ENCODE results near the gene PRKG1.

PRKG1 gene

GRCh38 chr10:51074238-51075028, at the start of gene PRKG1:
PRKG1 (plus strand) TSS chr10:51074487.
- Mint-ChIP-seq H3K27ac (no peak within 1 kb of the TSS), H3K27me3 (ENCODE audit: low read depth) (peaks cover 47% of the 10 kb centered on the region)

GRCh38 chr10:51028420-51028819, 45.9 kb upstream of the PRKG1 start:
- H3K27ac Mint-ChIP-seq, result no peak overlapping the region
- H3K4me1 Mint-ChIP-seq (ENCODE audit: low read depth), result no peaks in the 10 kb centered on the region
- H3K9me3 Mint-ChIP-seq, result no peaks in the 10 kb centered on the region
- H3K27me3 Mint-ChIP-seq (ENCODE audit: low read depth), result no peaks in the 10 kb centered on the region
- H3K4me3 Mint-ChIP-seq, result no peak overlapping the region
- DNase-seq (ENCODE audit: low spot score), result no peak
- no peaks in the 10 kb centered on the region for H3K36me3 Mint-ChIP-seq (ENCODE audit: low read depth)

More at GRCh38 chr10:51074238-51075028, at the start of gene PRKG1:
- no peaks in the 10 kb centered on the region for H3K9me3 Mint-ChIP-seq
- H3K36me3 Mint-ChIP-seq (ENCODE audit: low read depth), result no peaks in the 10 kb centered on the region
- peak within 1 kb of the TSS; percentile 72 for H3K4me3 Mint-ChIP-seq
- peaks cover 3% of the 10 kb centered on the region for H3K4me1 Mint-ChIP-seq (ENCODE audit: low read depth)
- no peak for DNase-seq (ENCODE audit: low spot score)

- no peaks in the 10 kb centered on the region for H3K27me3 Mint-ChIP-seq (ENCODE audit: low read depth)
- DNase-seq (ENCODE audit: low spot score), result no peak
- no peak overlapping the region for H3K27ac Mint-ChIP-seq
- H3K4me3 Mint-ChIP-seq, result no peak overlapping the region
- H3K36me3 Mint-ChIP-seq (ENCODE audit: low read depth), result no peaks in the 10 kb centered on the region
- no peaks in the 10 kb centered on the region for H3K4me1 Mint-ChIP-seq (ENCODE audit: low read depth)
- no peaks in the 10 kb centered on the region for H3K9me3 Mint-ChIP-seq
Observed at GRCh38 chr10:51029172-51029641, 45.1 kb upstream of the PRKG1 start.

DNA sequence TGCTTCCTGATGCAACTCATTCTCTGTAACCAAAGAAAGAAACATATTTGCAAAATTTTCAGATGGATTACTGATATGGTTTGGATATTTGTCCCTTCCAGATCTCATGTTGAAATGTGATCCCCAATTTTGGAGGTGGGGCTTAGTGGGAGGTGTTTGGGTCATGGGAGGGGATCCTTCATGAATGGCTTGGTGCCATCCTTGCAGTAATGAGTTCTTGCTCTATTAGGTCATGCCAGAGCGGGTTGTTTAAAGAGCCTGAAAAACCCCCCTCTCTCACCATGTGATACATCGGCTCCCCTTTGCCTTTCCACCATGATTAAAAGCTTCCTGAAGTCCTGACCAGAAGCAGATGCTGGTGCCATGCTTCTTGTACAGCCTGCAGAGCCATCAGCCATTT, 43.8 kb upstream of the PRKG1 start:
- Mint-ChIP-seq H3K4me1 (ENCODE audit: low read depth) (no peaks in the 10 kb centered on the region), H3K9me3 (no peaks in the 10 kb centered on the region), H3K27me3 (ENCODE audit: low read depth) (no peaks in the 10 kb centered on the region), H3K36me3 (ENCODE audit: low read depth) (no peaks in the 10 kb centered on the region), H3K4me3 (no peak overlapping the region), H3K27ac (no peak overlapping the region)
- DNase-seq (ENCODE audit: low spot score), result no peak

DNA sequence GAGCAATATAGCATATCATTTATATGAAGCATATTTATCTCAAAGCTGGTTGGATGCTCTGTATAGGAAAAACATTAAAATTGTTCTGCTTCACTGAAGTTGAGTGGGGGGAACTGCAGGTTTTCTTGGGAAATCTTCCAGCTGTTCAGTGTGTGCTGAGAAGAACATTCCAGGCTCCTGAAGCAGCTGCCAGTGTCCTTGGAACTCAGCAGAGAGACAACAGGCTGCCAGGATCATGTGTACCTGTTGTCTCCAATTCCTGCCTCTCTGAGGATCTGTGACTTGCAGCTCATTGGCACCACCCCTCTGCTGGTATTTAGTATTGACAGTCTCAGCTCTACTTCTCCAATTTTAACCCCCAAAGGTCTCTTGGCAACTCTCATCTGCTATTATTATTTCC, 42.3 kb upstream of the PRKG1 start:
- H3K27me3 Mint-ChIP-seq (ENCODE audit: low read depth), result no peaks in the 10 kb centered on the region
- H3K27ac Mint-ChIP-seq, result no peak overlapping the region
- no peaks in the 10 kb centered on the region for H3K4me1 Mint-ChIP-seq (ENCODE audit: low read depth)
- no peak overlapping the region for H3K4me3 Mint-ChIP-seq
- no peaks in the 10 kb centered on the region for H3K9me3 Mint-ChIP-seq
- DNase-seq (ENCODE audit: low spot score), result no peak
- H3K36me3 Mint-ChIP-seq (ENCODE audit: low read depth), result no peaks in the 10 kb centered on the region

DNA sequence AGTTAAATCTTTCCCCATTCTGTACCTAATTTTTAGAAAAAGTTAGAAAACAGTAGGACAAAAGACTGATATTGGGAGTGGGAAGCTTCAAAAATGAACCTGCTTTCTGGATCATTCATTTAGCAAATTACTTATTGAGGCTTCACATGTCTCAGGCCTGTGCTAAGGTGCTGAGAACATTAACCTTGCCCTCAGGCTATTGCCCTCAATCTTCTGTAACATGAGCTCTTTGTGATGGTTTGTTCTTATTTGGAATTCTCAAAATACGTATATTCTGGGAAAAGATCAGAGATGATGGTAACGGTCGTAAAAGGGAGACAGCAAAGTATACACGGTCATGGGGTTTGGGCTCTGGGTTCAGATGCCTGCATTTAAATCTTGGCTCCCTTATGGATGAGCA, 39.5 kb upstream of the PRKG1 start:
- H3K4me1 Mint-ChIP-seq (ENCODE audit: low read depth), result no peaks in the 10 kb centered on the region
- no peaks in the 10 kb centered on the region for H3K36me3 Mint-ChIP-seq (ENCODE audit: low read depth)
- no peak overlapping the region for H3K27ac Mint-ChIP-seq
- H3K9me3 Mint-ChIP-seq, result no peaks in the 10 kb centered on the region
- DNase-seq (ENCODE audit: low spot score), result no peak
- no peaks in the 10 kb centered on the region for H3K27me3 Mint-ChIP-seq (ENCODE audit: low read depth)
- H3K4me3 Mint-ChIP-seq, result no peak overlapping the region

DNA sequence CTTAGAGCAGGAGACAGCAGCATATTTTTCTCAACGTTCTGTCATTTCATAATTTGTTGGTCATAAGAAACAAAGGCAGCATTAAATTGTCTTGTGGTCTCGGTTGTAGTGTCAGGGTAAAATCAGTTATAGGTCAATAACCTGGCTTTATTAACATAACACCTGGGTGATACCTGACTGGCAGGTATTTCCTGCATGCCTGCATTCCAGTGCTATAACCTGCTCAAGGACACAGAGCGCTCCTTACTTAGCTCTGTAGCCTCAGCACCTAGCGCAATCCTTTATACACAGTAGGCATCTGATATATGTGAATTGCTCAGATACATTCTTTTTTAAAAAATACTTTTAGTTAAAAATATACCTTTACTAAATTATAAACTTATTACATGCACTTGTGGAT, 38.9 kb upstream of the PRKG1 start:
- DNase-seq (ENCODE audit: low spot score), result no peak
- H3K4me1 Mint-ChIP-seq (ENCODE audit: low read depth), result no peaks in the 10 kb centered on the region
- H3K4me3 Mint-ChIP-seq, result no peak overlapping the region

GRCh38 chr10:51045871-51046270, 28.4 kb upstream of the PRKG1 start:
- no peak for DNase-seq (ENCODE audit: low spot score)
- H3K27me3 Mint-ChIP-seq (ENCODE audit: low read depth), result no peaks in the 10 kb centered on the region
- H3K4me3 Mint-ChIP-seq, result no peak overlapping the region
- H3K4me1 Mint-ChIP-seq (ENCODE audit: low read depth), result no peaks in the 10 kb centered on the region
- no peaks in the 10 kb centered on the region for H3K9me3 Mint-ChIP-seq
- no peaks in the 10 kb centered on the region for H3K36me3 Mint-ChIP-seq (ENCODE audit: low read depth)
- H3K27ac Mint-ChIP-seq, result no peak overlapping the region

More for the DNA sequence above, 38.9 kb upstream of the PRKG1 start:
- Mint-ChIP-seq H3K9me3 (no peaks in the 10 kb centered on the region), H3K27me3 (ENCODE audit: low read depth) (no peaks in the 10 kb centered on the region), H3K27ac (no peak overlapping the region), H3K36me3 (ENCODE audit: low read depth) (no peaks in the 10 kb centered on the region)

DNA sequence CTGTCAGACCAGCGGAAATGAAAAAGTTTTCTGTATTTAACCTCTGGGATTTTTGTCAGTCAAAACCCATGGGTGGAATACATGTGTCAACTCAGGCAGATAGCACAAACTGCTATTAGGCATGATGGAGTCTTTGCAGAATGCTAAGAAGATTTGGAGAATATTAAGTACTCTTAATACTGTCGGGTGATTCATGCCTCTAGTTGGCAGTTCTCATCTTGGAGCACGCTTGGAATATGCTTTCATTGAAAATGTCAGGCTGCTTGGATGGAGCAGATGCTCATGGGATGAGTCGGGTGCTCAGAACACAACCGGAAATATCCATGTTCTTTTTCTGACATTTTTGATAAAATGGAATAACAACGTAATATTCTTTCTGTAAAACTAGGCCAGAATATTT, 27.6 kb upstream of the PRKG1 start:
- no peak for DNase-seq (ENCODE audit: low spot score)
- Mint-ChIP-seq H3K36me3 (ENCODE audit: low read depth) (no peaks in the 10 kb centered on the region), H3K27me3 (ENCODE audit: low read depth) (no peaks in the 10 kb centered on the region), H3K4me3 (no peak overlapping the region), H3K9me3 (no peaks in the 10 kb centered on the region), H3K4me1 (ENCODE audit: low read depth) (no peaks in the 10 kb centered on the region), H3K27ac (no peak overlapping the region)

GRCh38 chr10:51047857-51048256, 26.4 kb upstream of the PRKG1 start:
- no peaks in the 10 kb centered on the region for H3K27me3 Mint-ChIP-seq (ENCODE audit: low read depth)
- no peaks in the 10 kb centered on the region for H3K4me1 Mint-ChIP-seq (ENCODE audit: low read depth)
- H3K36me3 Mint-ChIP-seq (ENCODE audit: low read depth), result no peaks in the 10 kb centered on the region
- no peaks in the 10 kb centered on the region for H3K9me3 Mint-ChIP-seq
- H3K4me3 Mint-ChIP-seq, result no peak overlapping the region
- H3K27ac Mint-ChIP-seq, result no peak overlapping the region
- DNase-seq (ENCODE audit: low spot score), result no peak

GRCh38 chr10:51048792-51049191, 25.5 kb upstream of the PRKG1 start:
- Mint-ChIP-seq H3K27ac (no peak overlapping the region), H3K36me3 (ENCODE audit: low read depth) (no peaks in the 10 kb centered on the region), H3K9me3 (no peaks in the 10 kb centered on the region), H3K4me3 (no peak overlapping the region), H3K4me1 (ENCODE audit: low read depth) (no peaks in the 10 kb centered on the region), H3K27me3 (ENCODE audit: low read depth) (no peaks in the 10 kb centered on the region)
- DNase-seq (ENCODE audit: low spot score), result no peak

DNA sequence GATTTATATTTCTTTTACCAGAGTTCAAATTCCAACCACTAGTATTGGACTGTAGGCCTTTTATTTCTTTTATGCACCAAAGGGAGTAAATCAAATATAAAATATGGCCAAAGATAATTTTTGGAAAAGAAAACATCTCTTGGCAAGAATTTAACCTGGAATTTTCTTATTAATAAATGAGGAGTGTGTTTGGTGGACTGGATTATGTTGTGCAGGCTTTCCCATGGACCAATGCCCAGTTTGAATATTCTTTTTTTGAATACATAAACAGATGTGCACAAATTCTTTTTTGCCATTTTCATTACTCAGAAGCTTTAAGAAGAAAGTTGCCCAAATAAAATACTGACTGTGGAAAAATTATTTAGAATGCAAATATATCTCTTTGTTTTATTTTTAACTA, 22.1 kb upstream of the PRKG1 start:
- no peaks in the 10 kb centered on the region for H3K36me3 Mint-ChIP-seq (ENCODE audit: low read depth)
- no peaks in the 10 kb centered on the region for H3K4me1 Mint-ChIP-seq (ENCODE audit: low read depth)

DNA sequence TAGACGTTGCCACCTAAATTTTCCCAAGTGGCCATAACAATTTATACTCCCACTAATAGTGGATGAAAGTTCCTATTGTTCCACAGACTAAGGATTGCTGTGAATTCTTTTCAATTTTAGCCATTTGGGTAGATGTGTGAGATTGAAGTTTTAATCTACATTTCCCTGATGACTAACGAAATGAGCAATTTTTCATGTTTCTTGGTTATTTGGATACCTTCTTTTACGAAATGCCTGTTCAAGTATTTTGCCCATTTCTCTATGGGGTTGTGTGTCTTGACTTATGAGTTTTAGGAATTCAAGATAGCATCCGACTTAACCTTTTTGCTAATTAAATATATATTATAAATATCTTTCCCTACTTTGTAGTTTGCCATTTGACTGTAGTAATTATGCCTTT, 16.4 kb upstream of the PRKG1 start:
- H3K36me3 Mint-ChIP-seq (ENCODE audit: low read depth), result no peaks in the 10 kb centered on the region
- no peak overlapping the region for H3K4me3 Mint-ChIP-seq
- no peak for DNase-seq (ENCODE audit: low spot score)

More for the DNA sequence above, 22.1 kb upstream of the PRKG1 start:
- no peak overlapping the region for H3K4me3 Mint-ChIP-seq
- H3K27ac Mint-ChIP-seq, result no peak overlapping the region
- no peak for DNase-seq (ENCODE audit: low spot score)
- no peaks in the 10 kb centered on the region for H3K9me3 Mint-ChIP-seq
- H3K27me3 Mint-ChIP-seq (ENCODE audit: low read depth), result no peaks in the 10 kb centered on the region

DNA sequence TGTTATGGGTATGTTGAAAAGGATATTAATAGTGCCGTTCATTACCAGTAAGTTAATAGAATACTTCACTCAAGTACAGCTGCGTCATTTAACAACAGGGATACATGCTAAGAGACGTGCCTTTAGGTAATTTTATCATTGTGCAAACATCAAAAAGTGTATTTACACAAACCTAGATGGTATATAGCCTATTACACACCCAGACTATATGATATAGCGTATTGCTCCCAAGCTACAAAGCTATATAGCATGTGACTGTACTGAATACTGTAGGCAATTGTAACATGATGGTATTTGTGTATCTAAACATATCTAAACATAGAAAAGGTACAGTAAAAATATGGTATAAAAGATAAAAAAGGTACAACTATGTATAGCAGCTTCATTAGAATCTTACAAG, 11.1 kb upstream of the PRKG1 start:
- H3K36me3 Mint-ChIP-seq (ENCODE audit: low read depth), result no peaks in the 10 kb centered on the region
- no peak overlapping the region for H3K4me3 Mint-ChIP-seq
- H3K4me1 Mint-ChIP-seq (ENCODE audit: low read depth), result no peaks in the 10 kb centered on the region
- no peak overlapping the region for H3K27ac Mint-ChIP-seq
- no peak for DNase-seq (ENCODE audit: low spot score)
- peaks cover 4% of the 10 kb centered on the region for H3K27me3 Mint-ChIP-seq (ENCODE audit: low read depth)
- H3K9me3 Mint-ChIP-seq, result no peaks in the 10 kb centered on the region

More for the DNA sequence above, 16.4 kb upstream of the PRKG1 start:
- Mint-ChIP-seq H3K4me1 (ENCODE audit: low read depth) (no peaks in the 10 kb centered on the region), H3K27ac (no peak overlapping the region), H3K27me3 (ENCODE audit: low read depth) (no peaks in the 10 kb centered on the region), H3K9me3 (no peaks in the 10 kb centered on the region)
